H1 (cell line): ENCODE results near the gene MELK. TPM values are rescaled to one million over a fixed set of nuclear protein-coding genes. Genes with fewer than 3 reads are reported as not detected.

Experiments
- CTCF ChIA-PET: fragments of 300-600 bp; sonication (Branson Sonifier 250); formaldehyde crosslinking; loops from one replicate; lab custom pipeline; 2021; ENCODE audit not compliant: partially characterized antibody; lab: Charles Lee
- POLR2A ChIA-PET: fragments of 300-600 bp; sonication (Branson Sonifier 250); formaldehyde crosslinking; loops from one replicate; lab custom pipeline; 2021; ENCODE audit warnings: inconsistent platforms; ENCODE audit not compliant: partially characterized antibody; lab: Charles Lee
- DNase-seq, 2 experiments: peaks; one replicate each; pipeline versions ENCODE4 v3.0.0 to v3.0.0-alpha.2; 2010 to 2022; ENCODE audit warnings: low spot score in 2 of 2, low read depth in 1 of 2, mixed read lengths in 1 of 2
- FAIRE-seq: peaks from 2 replicates; lab custom pipeline; 2011; peaks lifted over from hg19 to GRCh38; lab: Jason Lieb, UNC
- H2AFZ ChIP-seq: 2 replicates; pipeline ENCODE4 v1.8.1; 2012; ENCODE audit warnings: low read length, inconsistent platforms
- H2AK5ac ChIP-seq: 2 replicates; pipeline ENCODE4 v1.6.1; 2013; ENCODE audit warnings: low read depth, low read length
- H2BK120ac ChIP-seq: replicated peaks from 2 replicates; pipeline ENCODE3; 2013; ENCODE audit warnings: low read depth, low read length, inconsistent platforms
- H2BK12ac ChIP-seq: 2 replicates; pipeline ENCODE4 v1.6.1; 2013; ENCODE audit warnings: low read depth, low read length
- H2BK15ac ChIP-seq: 2 replicates; pipeline ENCODE4 v1.6.1; 2013; ENCODE audit warnings: low read length
- H2BK20ac ChIP-seq: 2 replicates; pipeline ENCODE4 v1.6.1; 2013; ENCODE audit warnings: low read length
- H2BK5ac ChIP-seq: 2 replicates; pipeline ENCODE4 v1.6.1; 2013; ENCODE audit warnings: low read depth, low read length
- H3K14ac ChIP-seq: 2 replicates; pipeline ENCODE4 v1.6.1; 2013; ENCODE audit warnings: inconsistent platforms; ENCODE audit not compliant: insufficient read length
- H3K18ac ChIP-seq: 2 replicates; pipeline ENCODE4 v1.6.1; 2013; ENCODE audit warnings: low read length; ENCODE audit errors: extremely low read depth
- H3K23ac ChIP-seq: 2 replicates; pipeline ENCODE4 v1.6.1; 2013; ENCODE audit warnings: inconsistent platforms; ENCODE audit not compliant: insufficient read length
- H3K23me2 ChIP-seq: 2 replicates; pipeline ENCODE4 v1.6.1; 2013; ENCODE audit warnings: low read depth, low read length
- H3K27ac ChIP-seq: 2 replicates; pipeline ENCODE4 v1.6.1; 2011; ENCODE audit warnings: low read depth, low read length, inconsistent platforms
- H3K27me3 ChIP-seq, 4 experiments: replicated peaks in 1 of 4; 1 replicate in 1 of 4; 2 replicates in 3 of 4; pipeline versions ENCODE4 v1.6.1 to v1.8.1; 2011 to 2013; ENCODE audit warnings: low read length in 3 of 4, mild to moderate bottlenecking in 3 of 4, inconsistent platforms in 2 of 4, mixed read lengths in 2 of 4, moderate library complexity in 1 of 4; ENCODE audit not compliant: control insufficient read depth in 3 of 4, insufficient read depth in 3 of 4; ENCODE audit errors: extremely low read depth in 1 of 4
- H3K36me3 ChIP-seq, 4 experiments: 2 replicates each; pipeline versions ENCODE4 v1.6.1 to v1.8.1; 2011 to 2013; ENCODE audit warnings: mild to moderate bottlenecking in 4 of 4, low read length in 3 of 4, moderate library complexity in 2 of 4, control low read depth in 1 of 4, inconsistent platforms in 1 of 4; ENCODE audit not compliant: insufficient read depth in 4 of 4, control insufficient read depth in 2 of 4
- H3K4ac ChIP-seq: replicated peaks from 2 replicates; pipeline ENCODE3; 2013; ENCODE audit warnings: low read length, low read depth, mixed read lengths, inconsistent platforms; ENCODE audit not compliant: insufficient read length
- H3K4me1 ChIP-seq, 4 experiments: replicated peaks in 1 of 4; 1 replicate in 1 of 4; 2 replicates in 3 of 4; pipeline versions ENCODE4 v1.6.1 to v1.8.1; 2011 to 2013; ENCODE audit warnings: low read length in 3 of 4, inconsistent platforms in 2 of 4, mixed read lengths in 1 of 4; ENCODE audit not compliant: insufficient read depth in 4 of 4, control insufficient read depth in 3 of 4
- H3K4me2 ChIP-seq, 2 experiments: 2 replicates each; pipeline versions ENCODE4 v1.6.1 to v1.8.1; 2011 to 2013; ENCODE audit warnings: low read depth in 2 of 2, low read length in 2 of 2, control low read depth in 1 of 2, inconsistent platforms in 1 of 2, mild to moderate bottlenecking in 1 of 2; ENCODE audit not compliant: insufficient read depth in 1 of 2
- H3K4me3 ChIP-seq, 4 experiments: fragments of 200-600, 300-600 bp in 1 of 4; sonication (generic), shearing (Covaris generic), sonication (Bioruptor Twin) in 1 of 4; 2 replicates each; pipeline versions ENCODE4 v1.5.1 to v1.8.1; 2011 to 2016; ENCODE audit warnings: low read length in 4 of 4, low read depth in 3 of 4, control low read depth in 2 of 4, inconsistent platforms in 2 of 4, mild to moderate bottlenecking in 2 of 4, mixed read lengths in 1 of 4, moderate library complexity in 1 of 4; ENCODE audit not compliant: insufficient read depth in 2 of 4; ENCODE audit errors: extremely low read depth in 1 of 4
- H3K56ac ChIP-seq: replicated peaks from 2 replicates; pipeline ENCODE3; 2013; ENCODE audit warnings: low read depth, mild to moderate bottlenecking, mixed read lengths, low read length, inconsistent platforms; ENCODE audit not compliant: insufficient read length
- H3K79me1 ChIP-seq: 2 replicates; pipeline ENCODE4 v1.6.1; 2013; ENCODE audit warnings: low read depth, low read length, control low read depth
- H3K79me2 ChIP-seq, 2 experiments: 2 replicates each; pipeline versions ENCODE4 v1.6.1 to v1.8.1; 2012 to 2013; ENCODE audit warnings: low read length in 2 of 2, mild to moderate bottlenecking in 2 of 2, inconsistent platforms in 1 of 2; ENCODE audit not compliant: insufficient read depth in 2 of 2, control insufficient read depth in 1 of 2
- H3K9ac ChIP-seq, 4 experiments: replicated peaks in 1 of 4; 1 replicate in 1 of 4; 2 replicates in 3 of 4; pipeline versions ENCODE4 v1.6.1 to v1.8.1; 2011 to 2013; ENCODE audit warnings: low read depth in 3 of 4, low read length in 3 of 4, control low read depth in 2 of 4, mild to moderate bottlenecking in 2 of 4, moderate library complexity in 2 of 4, inconsistent platforms in 1 of 4; ENCODE audit errors: extremely low read depth in 1 of 4
- H3K9me3 ChIP-seq, 2 experiments: 2 replicates each; pipeline versions ENCODE4 v1.6.1 to v1.8.1; 2012 to 2013; ENCODE audit warnings: mild to moderate bottlenecking in 2 of 2, moderate library complexity in 2 of 2, control low read depth in 1 of 2, inconsistent platforms in 1 of 2, low read depth in 1 of 2, low read length in 1 of 2, mixed read lengths in 1 of 2; ENCODE audit not compliant: insufficient read depth in 2 of 2
- H4K20me1 ChIP-seq, 2 experiments: replicated peaks in 1 of 2; 2 replicates each; pipeline versions ENCODE3 to v1.8.1; 2011 to 2013; ENCODE audit warnings: inconsistent platforms in 2 of 2, low read length in 2 of 2, mild to moderate bottlenecking in 1 of 2; ENCODE audit not compliant: insufficient read depth in 2 of 2, control insufficient read depth in 1 of 2
- H4K5ac ChIP-seq: 2 replicates; pipeline ENCODE4 v1.6.1; 2013; ENCODE audit warnings: low read length, low read depth, mixed read lengths, inconsistent platforms; ENCODE audit not compliant: insufficient read length
- H4K8ac ChIP-seq: 2 replicates; pipeline ENCODE4 v1.8.0; 2013; ENCODE audit warnings: mild to moderate bottlenecking, moderate library complexity, low read length, inconsistent platforms; ENCODE audit not compliant: insufficient read depth; ENCODE audit errors: extremely low read depth
- H4K91ac ChIP-seq: replicated peaks from 2 replicates; pipeline ENCODE3; 2013; ENCODE audit warnings: low read length, mixed read lengths, inconsistent platforms; ENCODE audit not compliant: insufficient read length
- WGBS, 2 experiments: shearing (Covaris generic) in 1 of 2; methylation state at CpG; one replicate each; pipeline versions ENCODE4 v1.1.6 to v1.1.7; 2013 to 2015; ENCODE audit warnings: low lambda C conversion rate in 2 of 2, mixed read lengths in 2 of 2, inconsistent platforms in 1 of 2, low coverage in 1 of 2, missing lambda C conversion rate in 1 of 2; ENCODE audit not compliant: insufficient replicate concordance in 2 of 2, insufficient coverage in 1 of 2, insufficient read length in 1 of 2; ENCODE audit errors: extremely low coverage in 1 of 2, missing lambda C conversion rate in 1 of 2; 5-methylcytosine and 5-hydroxymethylcytosine counted together
- polyA plus RNA-seq, 7 experiments: library from polyadenylated mRNA; depleted of rRNA in 3 of 7; stranded (reverse) in 5 of 7; unstranded in 2 of 7; fragments of >200 nt in 5 of 7; fragments of 200-250 nt in 2 of 7; gene quantifications; 1 replicate in 5 of 7; 2 replicates in 1 of 7; 4 replicates in 1 of 7; pipeline versions ENCODE4 v1.2.1 to v1.2.3, GENCODE V29; 2011 to 2013; ENCODE audit warnings: missing spikeins in 2 of 7, mixed read lengths in 2 of 7
- total RNA-seq: library from RNA; stranded (reverse); fragmentation: NEBNext Ultra II Directional; extraction: Animal tissue kit (Norgen Biotek cat#: 25700); gene quantifications from 2 replicates; pipeline ENCODE4 v1.2.1, GENCODE V29; 2021

The MELK gene
- total and polyA plus RNA-seq, 2 of the 8 experiments (the other 6 are each of a cell fraction or from before 2014, with no cell fraction given): 26.2 to 53.1 TPM

DNA sequence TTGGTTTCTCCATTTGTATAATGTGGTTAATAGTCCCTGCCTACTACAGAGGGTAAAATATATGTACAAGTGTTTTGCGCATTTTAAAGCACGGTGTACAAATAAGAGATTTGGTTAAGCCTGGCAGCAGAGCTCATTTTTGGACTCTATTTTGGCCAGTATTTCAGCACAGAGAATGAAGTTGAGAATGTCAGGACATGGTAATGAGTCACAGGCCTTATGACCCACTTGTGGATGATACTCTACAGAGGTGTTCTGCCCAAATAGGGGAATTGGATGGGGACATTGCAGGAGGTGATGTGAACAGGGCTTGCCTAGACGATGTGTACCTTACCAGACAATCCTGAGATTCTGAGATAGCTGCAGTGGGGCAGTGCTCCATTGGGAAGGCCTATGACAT lies 50.6 kb downstream of the MELK start:
- Histone ChIP-seq H4K5ac (no peak overlapping the region), H3K79me1 (no peaks in the 10 kb centered on the region; the same call in 1 of the 2 replicates), H2BK20ac (no peak overlapping the region), H3K4me1 (no peaks in the 10 kb centered on the region), H3K18ac (no peak overlapping the region), H3K14ac (no peak overlapping the region), H3K27me3 (no peaks in the 10 kb centered on the region), H2AK5ac (no peak overlapping the region), H2BK12ac (no peak overlapping the region), H2BK15ac (no peak overlapping the region), H4K91ac (no peak overlapping the region), H4K8ac (no peak overlapping the region), H3K4me3 (no peak overlapping the region), H3K9me3 (no peaks in the 10 kb centered on the region), H2BK5ac (no peak overlapping the region), H2AFZ (no peak overlapping the region), H2BK120ac (no peak overlapping the region), H3K23ac (no peak overlapping the region), H3K4me2 (no peak overlapping the region), H3K27ac (no peak overlapping the region), H3K9ac (no peak overlapping the region), H3K79me2 (no peaks in the 10 kb centered on the region), H3K4ac (no peak overlapping the region), H3K23me2 (no peaks in the 10 kb centered on the region), H3K56ac (no peak overlapping the region), H3K36me3 (peaks cover 0 to 3% (median under 1%) of the 10 kb centered on the region in 4 experiments; a peak in 2 of 8 replicates), H4K20me1 (peaks cover 0 to 2% of the 10 kb centered on the region in 2 experiments)
- FAIRE-seq (no peak), DNase-seq (no peak)
- ChIA-PET POLR2A (no interaction called here), CTCF (interaction anchor here (0.7 to 1.6 kb wide), 3 partner anchors 10 to 216 kb away, joined by 3 read pairs; no protein-coding TSS in a partner anchor)
- 94% methylated on average over 3 of the region's 3 CpGs; no CpG with 5 or more reads in 1 of the 2 experiments for WGBS, 2 experiments
